ENCODE measurements around the gene ZNF692. TPM values are rescaled to one million over a fixed set of nuclear protein-coding genes. Genes with fewer than 3 reads are reported as not detected.

ZNF692 gene
- polyA plus RNA-seq, 1 donor (not counting 4 experiments of a cell fraction or from before 2014, with no cell fraction given), result 27.0 TPM

DNA sequence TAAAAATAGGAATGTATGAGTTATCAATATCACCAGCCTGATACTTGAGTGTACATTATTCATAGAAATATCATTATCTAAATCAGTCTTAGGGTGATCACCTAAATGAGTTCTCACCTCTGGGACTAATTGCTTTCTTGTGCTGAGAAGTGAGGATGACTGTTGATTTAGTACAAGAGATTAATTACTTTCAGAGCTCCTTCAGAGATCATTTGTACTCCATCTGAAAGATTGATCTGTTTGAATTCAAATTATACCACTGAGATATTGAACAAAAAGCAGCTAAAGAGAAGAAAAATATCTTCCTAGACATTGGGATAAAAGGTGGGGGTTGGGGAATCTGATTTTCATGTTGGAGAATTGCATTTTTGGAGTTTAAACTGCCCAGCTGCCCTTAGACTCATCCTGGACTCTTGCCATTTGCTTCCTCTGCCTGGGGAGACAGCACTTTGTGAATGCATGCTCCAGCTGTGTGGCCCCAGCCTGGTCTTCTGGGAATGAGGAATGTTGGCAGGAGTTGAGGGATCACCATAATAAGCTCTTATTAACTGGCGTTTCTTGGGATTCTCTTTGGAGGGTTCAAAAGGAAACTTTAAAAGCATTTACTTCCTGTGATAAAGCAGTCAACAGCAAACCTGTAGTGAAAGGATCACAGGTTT is 27.5 kb upstream of the ZNF692 start:
- Histone ChIP-seq H3K9me3 (ENCODE audit: control insufficient read depth, low read depth, low read length) (no peaks in the 10 kb centered on the region), H3K9me1 (ENCODE audit: control insufficient read depth, extremely low read depth, insufficient read depth, low read length) (no peaks in the 10 kb centered on the region), H2AFZ (ENCODE audit: control insufficient read depth, low read length) (no peak overlapping the region), H3K4me2 (ENCODE audit: control insufficient read depth, extremely low read depth, insufficient read depth, low read depth, low read length) (no peak overlapping the region), H3K4me3 (ENCODE audit: control insufficient read depth in 2 of 3, extremely low read depth in 1 of 3, insufficient read depth in 2 of 3, low read depth in 1 of 3, low read length in 3 of 3) (no peak overlapping the region), H4K20me1 (ENCODE audit: control insufficient read depth, extremely low read depth, insufficient read depth, low read length) (no peaks in the 10 kb centered on the region), H3K9ac (ENCODE audit: control insufficient read depth, extremely low read depth, insufficient read depth, low read length) (no peak overlapping the region), H3K79me2 (ENCODE audit: control insufficient read depth, insufficient read depth, low read length) (no peaks in the 10 kb centered on the region), H3K4me1 (ENCODE audit: control insufficient read depth, extremely low read depth, insufficient read depth, low read length) (no peaks in the 10 kb centered on the region), H3K27me3 (ENCODE audit: control insufficient read depth, extremely low read depth, insufficient read depth, low read length) (no peaks in the 10 kb centered on the region), H3K36me3 (ENCODE audit: control insufficient read depth in 2 of 2, extremely low read depth in 1 of 2, insufficient read depth in 2 of 2, low read length in 2 of 2) (no peaks in the 10 kb centered on the region), H3K27ac (ENCODE audit: control insufficient read depth, insufficient read depth, low read length) (no peak overlapping the region)
- no peak for FAIRE-seq
- dilution Hi-C loops (cut with MboI; ENCODE audit: extremely low pct_ligation_motif_present, low sequenced_read_pairs), result no loop called here
- DNase-seq (ENCODE audit: low read depth, low spot score), result no peak
- no peak for TF ChIP-seq CTCF (optimal IDR thresholded peaks at IDR 0.05 in 1 of 3, IDR thresholded peaks at IDR 0.05 in 1 of 3, conservative IDR thresholded peaks at IDR 0.05 in 1 of 3; ENCODE audit: extremely low read depth in 1 of 3, insufficient read depth in 2 of 3, low read length in 3 of 3)
- no peak for TF ChIP-seq EZH2 (IDR thresholded peaks at IDR 0.05; ENCODE audit: low read length)

GRCh38 chr1:248885646-248886045 is 26.8 kb upstream of the ZNF692 start:
- no peaks in the 10 kb centered on the region for H3K27me3 ChIP-seq (ENCODE audit: control insufficient read depth, extremely low read depth, insufficient read depth, low read length)
- no peaks in the 10 kb centered on the region for H3K9me1 ChIP-seq (ENCODE audit: control insufficient read depth, extremely low read depth, insufficient read depth, low read length)
- dilution Hi-C loops (cut with MboI; ENCODE audit: extremely low pct_ligation_motif_present, low sequenced_read_pairs), result no loop called here
- no peak for DNase-seq (ENCODE audit: low read depth, low spot score)
- no peaks in the 10 kb centered on the region for H3K36me3 ChIP-seq (ENCODE audit: control insufficient read depth in 2 of 2, extremely low read depth in 1 of 2, insufficient read depth in 2 of 2, low read length in 2 of 2)
- H3K79me2 ChIP-seq (ENCODE audit: control insufficient read depth, insufficient read depth, low read length), result no peaks in the 10 kb centered on the region
- no peak for TF ChIP-seq EZH2 (IDR thresholded peaks at IDR 0.05; ENCODE audit: low read length)
- no peak for TF ChIP-seq CTCF (optimal IDR thresholded peaks at IDR 0.05 in 1 of 3, IDR thresholded peaks at IDR 0.05 in 1 of 3, conservative IDR thresholded peaks at IDR 0.05 in 1 of 3; ENCODE audit: extremely low read depth in 1 of 3, insufficient read depth in 2 of 3, low read length in 3 of 3)
- no peaks in the 10 kb centered on the region for H4K20me1 ChIP-seq (ENCODE audit: control insufficient read depth, extremely low read depth, insufficient read depth, low read length)
- no peak overlapping the region for H3K4me3 ChIP-seq (ENCODE audit: control insufficient read depth in 2 of 3, extremely low read depth in 1 of 3, insufficient read depth in 2 of 3, low read depth in 1 of 3, low read length in 3 of 3)
- H3K9ac ChIP-seq (ENCODE audit: control insufficient read depth, extremely low read depth, insufficient read depth, low read length), result no peak overlapping the region
- H3K4me2 ChIP-seq (ENCODE audit: control insufficient read depth, extremely low read depth, insufficient read depth, low read depth, low read length), result no peak overlapping the region
- no peaks in the 10 kb centered on the region for H3K9me3 ChIP-seq (ENCODE audit: control insufficient read depth, low read depth, low read length)
- no peaks in the 10 kb centered on the region for H3K4me1 ChIP-seq (ENCODE audit: control insufficient read depth, extremely low read depth, insufficient read depth, low read length)
- H2AFZ ChIP-seq (ENCODE audit: control insufficient read depth, low read length), result no peak overlapping the region
- FAIRE-seq, result no peak
- no peak overlapping the region for H3K27ac ChIP-seq (ENCODE audit: control insufficient read depth, insufficient read depth, low read length)

Measured in keratinocyte (primary cell).